Endothelial cell of umbilical vein (primary cell): ENCODE data around the gene RTEL1. TPM values are rescaled to one million over a fixed set of nuclear protein-coding genes. Genes with fewer than 3 reads are reported as not detected.

ENCODE experiments used
- BruUV-seq: library from RNA; stranded (reverse); fragments of 400-500 nt; replicated peaks from 2 replicates; lab custom pipeline; 2021; lab: Mats Ljungman, UMichigan
- CTCF ChIA-PET: fragments of 300-600, 350-600 bp; sonication (Branson Sonifier 250); formaldehyde crosslinking; loops from one replicate; lab custom pipeline; 2021; ENCODE audit warnings: antibody characterized with exemption, inconsistent platforms; lab: Charles Lee
- POLR2A ChIA-PET: fragments of 300-600, 350-600 bp; sonication (Branson Sonifier 250); formaldehyde crosslinking; loops from one replicate; lab custom pipeline; 2021; ENCODE audit warnings: antibody characterized with exemption, inconsistent platforms; lab: Charles Lee
- DNase-seq: peaks from one replicate; pipeline ENCODE4 v3.0.0-alpha.2; 2011; ENCODE audit warnings: low read depth, low spot score
- FAIRE-seq: peaks from 2 replicates; lab custom pipeline; 2011; peaks lifted over from hg19 to GRCh38; lab: Jason Lieb, UNC
- H2AFZ ChIP-seq: 2 replicates; pipeline ENCODE4 v1.6.0; 2012; ENCODE audit warnings: low read depth, low read length, control low read depth, inconsistent platforms
- H3K27ac ChIP-seq: 2 replicates; pipeline ENCODE4 v1.5.1; 2011; ENCODE audit warnings: low read depth, mild to moderate bottlenecking, control low read depth, low read length, moderate library complexity; ENCODE audit not compliant: insufficient read depth
- H3K27me3 ChIP-seq, 2 experiments: 2 replicates each; pipeline versions ENCODE4 v1.6.0 to v1.6.1; 2011; ENCODE audit warnings: low read length in 2 of 2, mixed read lengths in 1 of 2; ENCODE audit not compliant: control insufficient read depth in 2 of 2, insufficient read depth in 2 of 2
- H3K36me3 ChIP-seq, 2 experiments: 2 replicates in 1 of 2; 3 replicates in 1 of 2; pipeline ENCODE4 v1.5.1; 2011; ENCODE audit warnings: low read length in 2 of 2, mild to moderate bottlenecking in 1 of 2, moderate library complexity in 1 of 2; ENCODE audit not compliant: control insufficient read depth in 2 of 2, insufficient read depth in 2 of 2; ENCODE audit errors: extremely low read depth in 1 of 2
- H3K4me1 ChIP-seq: 3 replicates; pipeline ENCODE4 v1.5.1; 2011; ENCODE audit warnings: mild to moderate bottlenecking, low read length; ENCODE audit not compliant: control insufficient read depth, insufficient read depth; ENCODE audit errors: extremely low read depth
- H3K4me2 ChIP-seq: 2 replicates; pipeline ENCODE4 v1.6.1; 2011; ENCODE audit warnings: low read length, control low read depth, mixed read lengths; ENCODE audit not compliant: insufficient read depth
- H3K4me3 ChIP-seq, 3 experiments: fragments of 200-600 bp in 1 of 3; sonication (generic), shearing (Covaris generic) in 1 of 3; replicated peaks in 1 of 3; 2 replicates each; pipeline ENCODE4 v1.5.1; 2011 to 2016; ENCODE audit warnings: control low read depth in 3 of 3, low read length in 3 of 3, mild to moderate bottlenecking in 2 of 3, inconsistent platforms in 1 of 3, low read depth in 1 of 3, moderate library complexity in 1 of 3; ENCODE audit not compliant: insufficient read depth in 1 of 3
- H3K79me2 ChIP-seq: 2 replicates; pipeline ENCODE4 v1.6.0; 2012; ENCODE audit warnings: low read length, inconsistent platforms; ENCODE audit not compliant: control insufficient read depth, insufficient read depth
- H3K9ac ChIP-seq: replicated peaks from 2 replicates; pipeline ENCODE3; 2011; ENCODE audit warnings: low read length, control low read depth; ENCODE audit not compliant: insufficient read depth; ENCODE audit errors: extremely low read depth
- H3K9me1 ChIP-seq: replicated peaks from 3 replicates; pipeline ENCODE4 v1.6.0; 2011; ENCODE audit warnings: mild to moderate bottlenecking, low read length; ENCODE audit not compliant: control insufficient read depth, insufficient read depth; ENCODE audit errors: extremely low read depth
- H3K9me3 ChIP-seq: replicated peaks from 2 replicates; pipeline ENCODE4 v1.5.1; 2012; ENCODE audit warnings: low read length, inconsistent platforms; ENCODE audit not compliant: control insufficient read depth, insufficient read depth
- H4K20me1 ChIP-seq: replicated peaks from 2 replicates; pipeline ENCODE3; 2011; ENCODE audit warnings: mild to moderate bottlenecking, low read length; ENCODE audit not compliant: control insufficient read depth, insufficient read depth; ENCODE audit errors: extremely low read depth
- CTCF ChIP-seq, 2 donors: IDR thresholded peaks; 1 replicate in 1 of 2; 2 replicates in 1 of 2; pipeline ENCODE4 v1.5.1; 2011; ENCODE audit warnings: low read length in 2 of 2, mild to moderate bottlenecking in 2 of 2, moderate library complexity in 2 of 2, control low read depth in 1 of 2, inconsistent platforms in 1 of 2, low read depth in 1 of 2; ENCODE audit not compliant: insufficient read depth in 1 of 2; ENCODE audit errors: extremely low read depth in 1 of 2
- EZH2 ChIP-seq: IDR thresholded peaks from 2 replicates; pipeline ENCODE4 v1.6.1; 2012; ENCODE audit warnings: borderline replicate concordance, low read depth, mild to moderate bottlenecking, moderate library complexity, low read length, inconsistent platforms; ENCODE audit not compliant: severe bottlenecking
- FOS ChIP-seq: IDR thresholded peaks from 2 replicates; pipeline ENCODE4 v1.6.1; 2011; ENCODE audit warnings: mild to moderate bottlenecking, low read length, moderate library complexity, borderline replicate concordance; ENCODE audit not compliant: insufficient read depth
- GATA2 ChIP-seq: IDR thresholded peaks from 2 replicates; pipeline ENCODE4 v1.7.0; 2011; ENCODE audit warnings: low read depth, mild to moderate bottlenecking, moderate library complexity, mixed read lengths, low read length; ENCODE audit not compliant: insufficient read length, insufficient read depth
- JUN ChIP-seq: IDR thresholded peaks from 2 replicates; pipeline ENCODE4 v1.6.1; 2011; ENCODE audit warnings: borderline replicate concordance, low read depth; ENCODE audit not compliant: insufficient read length, insufficient read depth
- MAX ChIP-seq: IDR thresholded peaks from 2 replicates; pipeline ENCODE4 v1.6.1; 2011; ENCODE audit not compliant: insufficient read depth, insufficient read length
- MYC ChIP-seq: IDR thresholded peaks from one replicate; pipeline ENCODE4 v1.6.1; 2011; ENCODE audit warnings: mild to moderate bottlenecking, low read depth, low read length
- POLR2A ChIP-seq: IDR thresholded peaks from 2 replicates; pipeline ENCODE4 v1.6.1; 2012; ENCODE audit warnings: low read depth, mild to moderate bottlenecking, control low read depth, low read length
- POLR2AphosphoS5 ChIP-seq: IDR thresholded peaks from 2 replicates; pipeline ENCODE4 v1.6.1; 2012; ENCODE audit warnings: low read depth, mild to moderate bottlenecking, control low read depth, low read length, moderate library complexity; ENCODE audit not compliant: insufficient read depth
- dilution Hi-C: fragments of 300-500 bp; cut with MboI; formaldehyde crosslinking; loops from one replicate; pipeline ENCODE4 v1.15.0; 2019; ENCODE audit warnings: low sequenced_read_pairs; ENCODE audit not compliant: extremely low pct_ligation_motif_present
- intact Hi-C: fragments of 100-400 bp; cut with micrococcal nuclease; formaldehyde crosslinking; loops from one replicate; pipeline ENCODE4 v1.10.0; 2022
- polyA plus RNA-seq, 4 experiments: library from polyadenylated mRNA; depleted of rRNA in 3 of 4; stranded (reverse) in 3 of 4; unstranded in 1 of 4; fragments of >200 nt; gene quantifications; 2 replicates each; pipeline versions ENCODE4 v1.2.1 to v1.2.3, GENCODE V29; 2011 to 2012; ENCODE audit warnings: missing spikeins in 1 of 4
- total RNA-seq: library from RNA; stranded (reverse); gene quantifications from 2 replicates; pipeline ENCODE4 v1.2.3, GENCODE V29; 2021

Gene RTEL1
- total and polyA plus RNA-seq, 2 donors (not counting 3 experiments of a cell fraction or from before 2014, with no cell fraction given), result 17.0 to 44.9 TPM

- H3K4me1 ChIP-seq, result peaks cover 56% of the 10 kb centered on the region
- H3K36me3 ChIP-seq, result no peaks in the 10 kb centered on the region
- no peak for TF ChIP-seq MAX
- TF ChIP-seq JUN, result no peak
- no peak for TF ChIP-seq EZH2
- no peak for TF ChIP-seq CTCF (IDR thresholded peaks at IDR 0.05; ENCODE audit: extremely low read depth in 1 of 2, insufficient read depth in 1 of 2, low read depth in 1 of 2, low read length in 2 of 2)
- no peak for TF ChIP-seq POLR2A
- TF ChIP-seq MYC, result no peak
- no peak for TF ChIP-seq POLR2AphosphoS5
- no peak for TF ChIP-seq GATA2
- TF ChIP-seq FOS, result no peak
- H3K27ac ChIP-seq, result peak overlapping the region; percentile 79
- peaks cover 4% of the 10 kb centered on the region for H3K79me2 ChIP-seq
- H3K9ac ChIP-seq, result no peak overlapping the region
- H3K27me3 ChIP-seq, result no peaks in the 10 kb centered on the region
- no peak overlapping the region for H2AFZ ChIP-seq
- no peak overlapping the region for H3K4me2 ChIP-seq
- dilution Hi-C loops, result no loop called here
- H3K9me1 ChIP-seq, result no peaks in the 10 kb centered on the region
- H4K20me1 ChIP-seq, result no peaks in the 10 kb centered on the region
- H3K9me3 ChIP-seq, result no peaks in the 10 kb centered on the region
- DNase-seq, result no peak
- H3K4me3 ChIP-seq, result no peak overlapping the region
- FAIRE-seq, result no peak
- intact Hi-C loops, result loop anchor here (1.0 kb wide), 2 partner anchors 27 to 57 kb away; partner anchors contain the start of gene RTEL1
- BruUV-seq, result no TSS peak
- POLR2A ChIA-PET, result no interaction called here
- CTCF ChIA-PET, result no interaction called here
Observed at GRCh38 chr20:63685269-63686026, 27.3 kb downstream of the RTEL1 start.
